ENCODE measurements around the gene UMODL1.

- TF ChIP-seq CTCF (conservative IDR thresholded peaks at IDR 0.05) = no peak
- TF ChIP-seq ZFX (IDR thresholded peaks at IDR 0.05) = no peak
These were observed 75.2 kb downstream of the UMODL1 start for GRCh38 chr21:42146273-42146805.
